Vagina (tissue), 2 donors: ENCODE measurements around the gene RIIAD1. TPM values are rescaled to one million over a fixed set of nuclear protein-coding genes. Genes with fewer than 3 reads are reported as not detected.

Experiments
- DNase-seq, 2 donors: peaks; one replicate each; pipeline ENCODE4 v3.0.0-alpha.2; 2017; ENCODE audit errors: extremely low spot score in 2 of 2
- H3K27ac ChIP-seq: fragments of 200-600 bp; sonication (generic); one replicate; pipeline ENCODE4 v1.5.1; 2019
- H3K27me3 ChIP-seq: fragments of 200-600 bp; sonication (generic); one replicate; pipeline ENCODE4 v1.5.1; 2019
- H3K36me3 ChIP-seq, 2 donors: fragments of 200-600 bp; sonication (generic); one replicate each; pipeline ENCODE4 v1.5.1; 2017 to 2019
- H3K4me1 ChIP-seq: fragments of 200-600 bp; sonication (generic); one replicate; pipeline ENCODE4 v1.5.1; 2019
- H3K4me3 ChIP-seq, 2 donors: fragments of 200-600 bp; sonication (generic); 1 replicate in 1 of 2; 2 replicates in 1 of 2; pipeline ENCODE4 v1.5.1; 2016 to 2019
- H3K9me3 ChIP-seq: fragments of 200-600 bp; sonication (generic); one replicate; pipeline ENCODE4 v1.5.1; 2019
- POLR2A ChIP-seq, 2 donors: fragments of 450-650 bp; IDR thresholded peaks; one replicate each; pipeline ENCODE4 v1.6.1; 2017; ENCODE audit warnings: antibody characterized with exemption in 2 of 2, mild to moderate bottlenecking in 2 of 2, moderate library complexity in 2 of 2
- POLR2AphosphoS5 ChIP-seq, 2 donors: sonication (generic); formaldehyde crosslinking; IDR thresholded peaks; one replicate each; pipeline ENCODE4 v1.9.0; 2017; ENCODE audit warnings: antibody characterized with exemption in 2 of 2, mild to moderate bottlenecking in 2 of 2, low read depth in 1 of 2; ENCODE audit not compliant: insufficient read depth in 1 of 2
- intact Hi-C: fragments of 100-400 bp; cut with DNase I; formaldehyde crosslinking; loops from one replicate; pipeline ENCODE4 v1.15.1; 2023
- total RNA-seq: library from RNA; depleted of rRNA; stranded (reverse); fragments of >200 nt; gene quantifications from one replicate; pipeline ENCODE4 v1.2.3, GENCODE V29; 2016
- TF ChIP-seq, protein P1 (sequence below), 3 experiments: fragments of 450-650 bp in 2 of 3; fragments of 200-600 bp in 1 of 3; sonication (generic) in 1 of 3; IDR thresholded peaks; one replicate each; pipeline ENCODE4 v1.5.1; 2017 to 2019; ENCODE audit warnings: antibody characterized with exemption in 3 of 3, mild to moderate bottlenecking in 2 of 3, moderate library complexity in 2 of 3

RIIAD1 gene
- total RNA-seq, 1 donor from 2014 or later, result not detected

DNA sequence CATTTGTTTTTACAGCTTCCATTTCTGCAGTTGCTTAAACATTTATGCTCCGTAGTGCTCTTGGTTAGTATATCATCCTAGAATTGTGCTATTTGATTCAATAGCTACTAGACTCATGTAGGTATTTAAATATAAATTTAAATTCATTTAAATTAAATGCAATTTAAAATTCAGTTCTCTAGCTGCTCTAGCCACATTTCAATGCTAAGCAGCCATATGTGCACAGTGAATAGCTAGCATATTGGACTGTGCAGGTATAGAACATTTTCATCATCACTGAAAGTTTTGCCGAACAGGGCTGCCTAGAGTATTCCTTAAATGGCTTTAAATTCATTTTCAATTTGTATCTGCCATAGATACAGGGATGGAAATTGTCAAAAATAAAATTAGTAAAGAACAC is 37.2 kb upstream of the RIIAD1 start:
- no peaks in the 10 kb centered on the region for H3K9me3 ChIP-seq
- DNase-seq, result no peak
- TF ChIP-seq POLR2A (IDR thresholded peaks at IDR 0.05), result no peak
- TF ChIP-seq, protein P1, sequence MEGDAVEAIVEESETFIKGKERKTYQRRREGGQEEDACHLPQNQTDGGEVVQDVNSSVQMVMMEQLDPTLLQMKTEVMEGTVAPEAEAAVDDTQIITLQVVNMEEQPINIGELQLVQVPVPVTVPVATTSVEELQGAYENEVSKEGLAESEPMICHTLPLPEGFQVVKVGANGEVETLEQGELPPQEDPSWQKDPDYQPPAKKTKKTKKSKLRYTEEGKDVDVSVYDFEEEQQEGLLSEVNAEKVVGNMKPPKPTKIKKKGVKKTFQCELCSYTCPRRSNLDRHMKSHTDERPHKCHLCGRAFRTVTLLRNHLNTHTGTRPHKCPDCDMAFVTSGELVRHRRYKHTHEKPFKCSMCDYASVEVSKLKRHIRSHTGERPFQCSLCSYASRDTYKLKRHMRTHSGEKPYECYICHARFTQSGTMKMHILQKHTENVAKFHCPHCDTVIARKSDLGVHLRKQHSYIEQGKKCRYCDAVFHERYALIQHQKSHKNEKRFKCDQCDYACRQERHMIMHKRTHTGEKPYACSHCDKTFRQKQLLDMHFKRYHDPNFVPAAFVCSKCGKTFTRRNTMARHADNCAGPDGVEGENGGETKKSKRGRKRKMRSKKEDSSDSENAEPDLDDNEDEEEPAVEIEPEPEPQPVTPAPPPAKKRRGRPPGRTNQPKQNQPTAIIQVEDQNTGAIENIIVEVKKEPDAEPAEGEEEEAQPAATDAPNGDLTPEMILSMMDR (IDR thresholded peaks at IDR 0.05), result no peak
- TF ChIP-seq POLR2AphosphoS5 (IDR thresholded peaks at IDR 0.05; ENCODE audit: insufficient read depth in 1 of 2, low read depth in 1 of 2), result no peak
- intact Hi-C loops, result no loop called here
- H3K36me3 ChIP-seq, result peaks cover 0 to 22% of the 10 kb centered on the region in 2 donors
- no peaks in the 10 kb centered on the region for H3K27me3 ChIP-seq
- no peak overlapping the region for H3K4me3 ChIP-seq
- H3K4me1 ChIP-seq, result no peaks in the 10 kb centered on the region
- H3K27ac ChIP-seq, result no peak overlapping the region

DNA sequence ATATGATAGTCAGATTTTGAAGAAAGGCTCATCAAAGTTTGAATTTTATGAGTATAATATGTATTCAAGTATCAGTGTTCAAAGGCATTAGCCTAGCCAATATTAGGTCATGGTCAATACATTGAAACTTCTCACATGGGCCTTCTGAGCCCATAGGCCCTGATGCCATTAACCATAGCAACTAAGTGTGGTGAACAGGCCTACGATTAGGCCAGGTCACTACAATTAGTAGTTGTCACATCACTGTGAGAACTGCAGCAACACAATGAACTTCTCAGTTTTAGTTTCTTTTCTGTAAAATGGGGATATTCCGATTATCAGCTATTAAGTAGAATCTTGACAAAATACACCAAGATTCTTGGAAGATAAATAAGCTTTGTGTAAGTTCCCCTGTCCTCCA is 34.8 kb upstream of the RIIAD1 start:
- Histone ChIP-seq H3K4me1 (no peaks in the 10 kb centered on the region), H3K9me3 (no peaks in the 10 kb centered on the region), H3K27ac (no peak overlapping the region), H3K36me3 (peaks cover 0 to 22% of the 10 kb centered on the region in 2 donors), H3K27me3 (no peaks in the 10 kb centered on the region), H3K4me3 (no peak overlapping the region)
- TF ChIP-seq POLR2A (IDR thresholded peaks at IDR 0.05), result no peak
- no peak for DNase-seq
- intact Hi-C loops, result no loop called here

DNA sequence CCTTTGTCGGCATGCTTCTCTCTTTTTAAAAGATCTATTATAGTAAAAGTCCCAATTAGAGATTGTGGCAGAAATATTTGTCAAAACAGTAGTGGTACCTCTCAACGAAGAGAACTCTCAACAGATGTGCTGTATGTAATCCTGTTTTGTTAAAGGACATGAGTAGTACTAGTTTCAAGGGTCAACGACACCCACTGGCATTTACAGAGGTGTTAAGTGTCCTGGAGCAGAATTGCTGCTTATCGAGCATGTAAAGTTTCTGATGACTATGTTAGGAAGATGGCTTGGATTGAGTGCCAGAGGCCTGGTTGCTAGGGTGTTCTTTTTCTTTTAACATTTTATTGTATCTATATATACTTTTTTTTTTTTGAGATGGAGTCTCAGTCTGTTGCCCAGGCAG is 31.8 kb upstream of the RIIAD1 start:
- Histone ChIP-seq H3K4me1 (no peaks in the 10 kb centered on the region), H3K9me3 (no peaks in the 10 kb centered on the region), H3K27me3 (no peaks in the 10 kb centered on the region), H3K4me3 (no peak overlapping the region), H3K27ac (no peak overlapping the region), H3K36me3 (peaks cover 0 to 22% of the 10 kb centered on the region in 2 donors)
- TF ChIP-seq POLR2A (IDR thresholded peaks at IDR 0.05), result no peak
- TF ChIP-seq POLR2AphosphoS5 (IDR thresholded peaks at IDR 0.05; ENCODE audit: insufficient read depth in 1 of 2, low read depth in 1 of 2), result no peak
- intact Hi-C loops, result no loop called here
- DNase-seq, result no peak

DNA sequence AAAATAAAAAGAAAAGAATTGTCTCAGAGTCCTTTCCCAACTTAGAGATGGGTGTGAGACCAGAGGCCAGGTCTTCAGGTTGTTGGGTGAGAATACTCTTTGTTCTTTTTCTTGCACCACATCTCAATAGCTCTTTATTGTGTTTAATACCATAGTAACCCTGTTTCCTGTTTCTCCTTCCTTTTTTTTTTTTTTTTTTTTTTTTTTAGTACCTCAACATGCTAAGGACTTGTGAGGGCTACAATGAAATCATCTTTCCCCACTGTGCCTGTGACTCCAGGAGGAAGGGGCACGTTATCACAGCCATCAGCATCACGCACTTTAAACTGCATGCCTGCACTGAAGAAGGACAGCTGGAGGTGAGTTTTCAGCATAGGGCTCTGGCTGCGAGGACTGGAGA is 29.1 kb upstream of the RIIAD1 start:
- no peak for TF ChIP-seq POLR2AphosphoS5 (IDR thresholded peaks at IDR 0.05; ENCODE audit: insufficient read depth in 1 of 2, low read depth in 1 of 2)
- TF ChIP-seq POLR2A (IDR thresholded peaks at IDR 0.05), result no peak
- TF ChIP-seq, protein P1 (IDR thresholded peaks at IDR 0.05), result no peak
- DNase-seq, result no peak
- Histone ChIP-seq H3K9me3 (no peaks in the 10 kb centered on the region), H3K27ac (no peak overlapping the region), H3K36me3 (peaks cover 0 to 31% of the 10 kb centered on the region in 2 donors), H3K4me3 (no peak overlapping the region), H3K27me3 (no peaks in the 10 kb centered on the region), H3K4me1 (no peaks in the 10 kb centered on the region)
- intact Hi-C loops, result no loop called here

DNA sequence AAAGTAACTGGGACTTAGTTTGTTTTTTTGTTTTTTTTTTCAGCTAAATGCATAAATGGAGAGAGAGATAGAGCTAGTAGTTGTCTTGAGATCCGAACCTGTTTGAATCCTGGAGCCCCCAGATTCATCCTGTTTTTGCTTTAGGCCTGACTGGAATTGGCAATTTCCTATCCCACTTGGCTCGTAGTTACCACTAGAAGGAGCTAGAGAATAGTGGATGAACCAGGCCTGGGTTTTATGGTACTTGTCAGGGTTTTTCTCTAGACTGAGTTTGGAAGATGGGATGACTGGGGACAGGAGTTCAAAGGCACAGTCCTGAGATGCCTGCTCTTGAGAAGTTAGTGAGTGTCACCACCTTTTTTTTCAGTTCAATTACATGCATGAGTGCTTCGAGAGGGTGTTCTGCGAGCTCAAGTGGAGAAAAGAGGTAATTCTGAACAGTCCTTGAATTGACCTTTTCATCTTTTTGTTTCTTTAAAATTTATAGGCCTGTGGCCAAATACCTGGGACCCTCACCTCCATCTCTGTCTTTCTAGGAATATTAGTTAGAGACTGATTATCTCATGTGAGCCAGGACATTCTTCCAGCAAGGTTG is 28.2 kb upstream of the RIIAD1 start:
- intact Hi-C loops, result no loop called here
- H3K27me3 ChIP-seq, result no peaks in the 10 kb centered on the region
- H3K36me3 ChIP-seq, result peaks cover 0 to 38% of the 10 kb centered on the region in 2 donors
- DNase-seq, result no peak
- no peak overlapping the region for H3K27ac ChIP-seq
- H3K4me1 ChIP-seq, result no peaks in the 10 kb centered on the region
- no peaks in the 10 kb centered on the region for H3K9me3 ChIP-seq
- TF ChIP-seq, protein P1 (IDR thresholded peaks at IDR 0.05), result no peak
- TF ChIP-seq POLR2AphosphoS5 (IDR thresholded peaks at IDR 0.05; ENCODE audit: insufficient read depth in 1 of 2, low read depth in 1 of 2) (no peak), POLR2A (IDR thresholded peaks at IDR 0.05) (no peak)
- H3K4me3 ChIP-seq, result no peak overlapping the region

DNA sequence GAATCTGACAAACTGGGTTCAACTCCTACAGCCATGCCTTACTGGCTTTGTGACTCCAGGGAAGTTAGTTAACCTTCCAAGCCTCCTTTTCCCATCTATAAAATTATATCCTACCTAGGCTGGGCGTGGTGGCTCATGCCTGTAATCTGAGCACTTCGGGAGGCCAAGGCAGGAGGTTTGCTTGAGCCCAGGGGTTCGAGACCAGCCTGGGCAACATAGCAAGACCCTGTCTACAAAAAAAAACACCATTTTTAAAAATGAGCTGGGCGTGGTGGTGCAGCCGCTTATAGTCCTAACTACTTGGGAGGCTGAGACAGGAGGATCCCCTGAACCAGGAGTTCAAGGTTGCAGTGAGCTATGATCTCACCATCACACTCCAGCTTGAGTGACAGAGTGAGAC is 19.8 kb upstream of the RIIAD1 start:
- H3K9me3 ChIP-seq, result no peaks in the 10 kb centered on the region
- H3K4me3 ChIP-seq, result no peak overlapping the region
- TF ChIP-seq, protein P1 (IDR thresholded peaks at IDR 0.05), result no peak
- TF ChIP-seq POLR2AphosphoS5 (IDR thresholded peaks at IDR 0.05; ENCODE audit: insufficient read depth in 1 of 2, low read depth in 1 of 2) (no peak), POLR2A (IDR thresholded peaks at IDR 0.05) (no peak)
- H3K4me1 ChIP-seq, result no peaks in the 10 kb centered on the region
- intact Hi-C loops, result no loop called here
- DNase-seq, result no peak
- peaks cover 0 to 39% of the 10 kb centered on the region in 2 donors for H3K36me3 ChIP-seq
- no peaks in the 10 kb centered on the region for H3K27me3 ChIP-seq
- H3K27ac ChIP-seq, result no peak overlapping the region
